ENCODE measurements around the gene AOPEP. TPM values are rescaled to one million over a fixed set of nuclear protein-coding genes. Genes with fewer than 3 reads are reported as not detected.

AOPEP gene
- total and polyA plus RNA-seq, 2 of the 13 experiments (the other 11 are each of a cell fraction or from before 2014, with no cell fraction given): 22.2 to 41.6 TPM

DNA sequence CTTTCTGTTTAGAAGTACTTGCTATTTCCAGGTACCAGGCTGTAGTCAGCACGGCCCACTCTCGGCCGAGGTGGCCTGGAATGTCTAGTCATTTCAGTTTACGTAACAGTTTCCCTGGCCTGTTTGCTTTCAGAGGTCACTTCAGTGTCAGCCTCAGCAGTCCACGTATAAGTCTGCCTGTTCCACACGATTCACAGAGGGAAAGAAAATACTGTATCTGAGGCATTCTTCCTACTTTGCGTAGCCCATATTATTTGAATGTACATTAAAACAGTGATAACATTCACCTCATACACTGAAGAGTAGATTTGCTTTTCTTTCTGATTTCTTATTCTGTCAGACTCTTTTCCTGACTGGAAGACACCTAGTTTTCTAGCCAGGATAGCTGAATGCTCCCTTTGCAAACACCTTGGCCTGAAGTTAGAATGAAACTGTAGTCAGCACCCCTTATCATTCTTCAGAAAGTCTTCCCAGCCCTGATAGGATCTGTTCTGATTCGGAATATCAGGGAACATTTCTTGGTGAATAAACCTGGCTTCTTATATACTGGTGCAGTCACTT lies 140.9 kb downstream of the AOPEP start (continued):
- TF ChIP-seq, protein P1, sequence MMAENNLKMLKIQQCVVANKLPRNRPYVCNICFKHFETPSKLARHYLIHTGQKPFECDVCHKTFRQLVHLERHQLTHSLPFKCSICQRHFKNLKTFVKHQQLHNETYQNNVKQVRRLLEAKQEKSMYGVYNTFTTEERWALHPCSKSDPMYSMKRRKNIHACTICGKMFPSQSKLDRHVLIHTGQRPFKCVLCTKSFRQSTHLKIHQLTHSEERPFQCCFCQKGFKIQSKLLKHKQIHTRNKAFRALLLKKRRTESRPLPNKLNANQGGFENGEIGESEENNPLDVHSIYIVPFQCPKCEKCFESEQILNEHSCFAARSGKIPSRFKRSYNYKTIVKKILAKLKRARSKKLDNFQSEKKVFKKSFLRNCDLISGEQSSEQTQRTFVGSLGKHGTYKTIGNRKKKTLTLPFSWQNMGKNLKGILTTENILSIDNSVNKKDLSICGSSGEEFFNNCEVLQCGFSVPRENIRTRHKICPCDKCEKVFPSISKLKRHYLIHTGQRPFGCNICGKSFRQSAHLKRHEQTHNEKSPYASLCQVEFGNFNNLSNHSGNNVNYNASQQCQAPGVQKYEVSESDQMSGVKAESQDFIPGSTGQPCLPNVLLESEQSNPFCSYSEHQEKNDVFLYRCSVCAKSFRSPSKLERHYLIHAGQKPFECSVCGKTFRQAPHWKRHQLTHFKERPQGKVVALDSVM (CRISPR knock-in tag; IDR thresholded peaks at IDR 0.05): no peak
- peak; percentile 74; the same call in 1 of the 2 replicates for TF ChIP-seq KMT2B (CRISPR knock-in tag; IDR thresholded peaks at IDR 0.05)
- TF ChIP-seq RFX1 (IDR thresholded peaks at IDR 0.05): no peak
- TF ChIP-seq ZNF143 (CRISPR knock-in tag; IDR thresholded peaks at IDR 0.05): no peak
- TF ChIP-seq MTA3 (CRISPR knock-in tag; IDR thresholded peaks at IDR 0.05): no peak
- no peak for TF ChIP-seq NFKB2 (CRISPR knock-in tag; IDR thresholded peaks at IDR 0.05; ENCODE audit: borderline replicate concordance)
- TF ChIP-seq GTF3A (CRISPR knock-in tag; conservative IDR thresholded peaks at IDR 0.05): no peak
- TF ChIP-seq ZNF547 (CRISPR knock-in tag; IDR thresholded peaks at IDR 0.05): no peak; the same call in 1 of the 2 replicates
- TF ChIP-seq, protein P2, sequence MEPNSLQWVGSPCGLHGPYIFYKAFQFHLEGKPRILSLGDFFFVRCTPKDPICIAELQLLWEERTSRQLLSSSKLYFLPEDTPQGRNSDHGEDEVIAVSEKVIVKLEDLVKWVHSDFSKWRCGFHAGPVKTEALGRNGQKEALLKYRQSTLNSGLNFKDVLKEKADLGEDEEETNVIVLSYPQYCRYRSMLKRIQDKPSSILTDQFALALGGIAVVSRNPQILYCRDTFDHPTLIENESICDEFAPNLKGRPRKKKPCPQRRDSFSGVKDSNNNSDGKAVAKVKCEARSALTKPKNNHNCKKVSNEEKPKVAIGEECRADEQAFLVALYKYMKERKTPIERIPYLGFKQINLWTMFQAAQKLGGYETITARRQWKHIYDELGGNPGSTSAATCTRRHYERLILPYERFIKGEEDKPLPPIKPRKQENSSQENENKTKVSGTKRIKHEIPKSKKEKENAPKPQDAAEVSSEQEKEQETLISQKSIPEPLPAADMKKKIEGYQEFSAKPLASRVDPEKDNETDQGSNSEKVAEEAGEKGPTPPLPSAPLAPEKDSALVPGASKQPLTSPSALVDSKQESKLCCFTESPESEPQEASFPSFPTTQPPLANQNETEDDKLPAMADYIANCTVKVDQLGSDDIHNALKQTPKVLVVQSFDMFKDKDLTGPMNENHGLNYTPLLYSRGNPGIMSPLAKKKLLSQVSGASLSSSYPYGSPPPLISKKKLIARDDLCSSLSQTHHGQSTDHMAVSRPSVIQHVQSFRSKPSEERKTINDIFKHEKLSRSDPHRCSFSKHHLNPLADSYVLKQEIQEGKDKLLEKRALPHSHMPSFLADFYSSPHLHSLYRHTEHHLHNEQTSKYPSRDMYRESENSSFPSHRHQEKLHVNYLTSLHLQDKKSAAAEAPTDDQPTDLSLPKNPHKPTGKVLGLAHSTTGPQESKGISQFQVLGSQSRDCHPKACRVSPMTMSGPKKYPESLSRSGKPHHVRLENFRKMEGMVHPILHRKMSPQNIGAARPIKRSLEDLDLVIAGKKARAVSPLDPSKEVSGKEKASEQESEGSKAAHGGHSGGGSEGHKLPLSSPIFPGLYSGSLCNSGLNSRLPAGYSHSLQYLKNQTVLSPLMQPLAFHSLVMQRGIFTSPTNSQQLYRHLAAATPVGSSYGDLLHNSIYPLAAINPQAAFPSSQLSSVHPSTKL (CRISPR knock-in tag; IDR thresholded peaks at IDR 0.05): peak; percentile 95
- no peak for TF ChIP-seq GTF2F1 (IDR thresholded peaks at IDR 0.05; ENCODE audit: low read length)
- no peak for TF ChIP-seq ZNF207 (IDR thresholded peaks at IDR 0.05; ENCODE audit: borderline replicate concordance)
- TF ChIP-seq, protein P3, sequence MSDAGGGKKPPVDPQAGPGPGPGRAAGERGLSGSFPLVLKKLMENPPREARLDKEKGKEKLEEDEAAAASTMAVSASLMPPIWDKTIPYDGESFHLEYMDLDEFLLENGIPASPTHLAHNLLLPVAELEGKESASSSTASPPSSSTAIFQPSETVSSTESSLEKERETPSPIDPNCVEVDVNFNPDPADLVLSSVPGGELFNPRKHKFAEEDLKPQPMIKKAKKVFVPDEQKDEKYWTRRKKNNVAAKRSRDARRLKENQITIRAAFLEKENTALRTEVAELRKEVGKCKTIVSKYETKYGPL (CRISPR knock-in tag; IDR thresholded peaks at IDR 0.05): peak; percentile 94; the same call in 1 of the 2 replicates
- TF ChIP-seq TP53 (CRISPR knock-in tag; conservative IDR thresholded peaks at IDR 0.05): no peak
- no peak for TF ChIP-seq ZFAT (CRISPR knock-in tag; conservative IDR thresholded peaks at IDR 0.05)
- TF ChIP-seq, protein P4, sequence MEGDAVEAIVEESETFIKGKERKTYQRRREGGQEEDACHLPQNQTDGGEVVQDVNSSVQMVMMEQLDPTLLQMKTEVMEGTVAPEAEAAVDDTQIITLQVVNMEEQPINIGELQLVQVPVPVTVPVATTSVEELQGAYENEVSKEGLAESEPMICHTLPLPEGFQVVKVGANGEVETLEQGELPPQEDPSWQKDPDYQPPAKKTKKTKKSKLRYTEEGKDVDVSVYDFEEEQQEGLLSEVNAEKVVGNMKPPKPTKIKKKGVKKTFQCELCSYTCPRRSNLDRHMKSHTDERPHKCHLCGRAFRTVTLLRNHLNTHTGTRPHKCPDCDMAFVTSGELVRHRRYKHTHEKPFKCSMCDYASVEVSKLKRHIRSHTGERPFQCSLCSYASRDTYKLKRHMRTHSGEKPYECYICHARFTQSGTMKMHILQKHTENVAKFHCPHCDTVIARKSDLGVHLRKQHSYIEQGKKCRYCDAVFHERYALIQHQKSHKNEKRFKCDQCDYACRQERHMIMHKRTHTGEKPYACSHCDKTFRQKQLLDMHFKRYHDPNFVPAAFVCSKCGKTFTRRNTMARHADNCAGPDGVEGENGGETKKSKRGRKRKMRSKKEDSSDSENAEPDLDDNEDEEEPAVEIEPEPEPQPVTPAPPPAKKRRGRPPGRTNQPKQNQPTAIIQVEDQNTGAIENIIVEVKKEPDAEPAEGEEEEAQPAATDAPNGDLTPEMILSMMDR (CRISPR knock-in tag; IDR thresholded peaks at IDR 0.05): no peak
- TF ChIP-seq, protein P5, sequence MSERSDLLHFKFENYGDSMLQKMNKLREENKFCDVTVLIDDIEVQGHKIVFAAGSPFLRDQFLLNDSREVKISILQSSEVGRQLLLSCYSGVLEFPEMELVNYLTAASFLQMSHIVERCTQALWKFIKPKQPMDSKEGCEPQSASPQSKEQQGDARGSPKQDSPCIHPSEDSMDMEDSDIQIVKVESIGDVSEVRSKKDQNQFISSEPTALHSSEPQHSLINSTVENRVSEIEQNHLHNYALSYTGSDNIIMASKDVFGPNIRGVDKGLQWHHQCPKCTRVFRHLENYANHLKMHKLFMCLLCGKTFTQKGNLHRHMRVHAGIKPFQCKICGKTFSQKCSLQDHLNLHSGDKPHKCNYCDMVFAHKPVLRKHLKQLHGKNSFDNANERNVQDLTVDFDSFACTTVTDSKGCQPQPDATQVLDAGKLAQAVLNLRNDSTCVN (CRISPR knock-in tag; IDR thresholded peaks at IDR 0.05; ENCODE audit: borderline replicate concordance): 0 out of 2 replicates have a peak, but pooled peaks have one; percentile 40
- no peak for TF ChIP-seq ZNF768 (CRISPR knock-in tag; IDR thresholded peaks at IDR 0.05)
- no peak; the same call in 1 of the 2 replicates for TF ChIP-seq ZNF232 (CRISPR knock-in tag; IDR thresholded peaks at IDR 0.05; ENCODE audit: borderline replicate concordance)
- 0 out of 2 replicates have a peak, but pooled peaks have one; percentile 42 for TF ChIP-seq ZSCAN9 (CRISPR knock-in tag; IDR thresholded peaks at IDR 0.05; ENCODE audit: borderline replicate concordance)
- TF ChIP-seq HOXA3 (CRISPR knock-in tag; IDR thresholded peaks at IDR 0.05): peak; percentile 81; the same call in 1 of the 2 replicates
- TF ChIP-seq ZNF614 (CRISPR knock-in tag; IDR thresholded peaks at IDR 0.05; ENCODE audit: borderline replicate concordance): 0 out of 2 replicates have a peak, but pooled peaks have one; percentile 33
- TF ChIP-seq ZNF629 (CRISPR knock-in tag; conservative IDR thresholded peaks at IDR 0.05): no peak
